ENCODE results near the gene PLA2G15. TPM values are rescaled to one million over a fixed set of nuclear protein-coding genes. Genes with fewer than 3 reads are reported as not detected.

PLA2G15 gene
- total RNA-seq, 1 experiment from 2014 or later: 7.5 TPM

- DNase-seq (ENCODE audit: extremely low read depth, low read depth): no peak
These were observed 46.1 kb downstream of the PLA2G15 start for GRCh38 chr16:68291227-68291626.

GRCh38 chr16:68292425-68292824 lies 47.3 kb downstream of the PLA2G15 start:
- DNase-seq (ENCODE audit: extremely low read depth, low read depth): no peak

- no peak for DNase-seq (ENCODE audit: extremely low read depth, low read depth)
These were observed 51.1 kb downstream of the PLA2G15 start for GRCh38 chr16:68296291-68296690.

GRCh38 chr16:68296693-68297092 lies 51.5 kb downstream of the PLA2G15 start:
- no peak for DNase-seq (ENCODE audit: extremely low read depth, low read depth)

GRCh38 chr16:68297908-68298307 lies 52.7 kb downstream of the PLA2G15 start:
- no peak for DNase-seq (ENCODE audit: extremely low read depth, low read depth)

GRCh38 chr16:68298312-68298711 lies 53.1 kb downstream of the PLA2G15 start:
- DNase-seq (ENCODE audit: extremely low read depth, low read depth): no peak

- DNase-seq (ENCODE audit: extremely low read depth, low read depth): no peak
These were observed 53.9 kb downstream of the PLA2G15 start for GRCh38 chr16:68298907-68299561.

GRCh38 chr16:68299571-68300453 lies 54.6 kb downstream of the PLA2G15 start:
- DNase-seq (ENCODE audit: extremely low read depth, low read depth): no peak

- DNase-seq (ENCODE audit: extremely low read depth, low read depth): no peak
These were observed 55.7 kb downstream of the PLA2G15 start for GRCh38 chr16:68300734-68301459.

- DNase-seq (ENCODE audit: extremely low read depth, low read depth): no peak
These were observed 61.5 kb downstream of the PLA2G15 start for GRCh38 chr16:68306633-68307032.

GRCh38 chr16:68309799-68310198 lies 64.6 kb downstream of the PLA2G15 start:
- no peak for DNase-seq (ENCODE audit: extremely low read depth, low read depth)

- DNase-seq (ENCODE audit: extremely low read depth, low read depth): no peak
These were observed 65.2 kb downstream of the PLA2G15 start for GRCh38 chr16:68310437-68310773.

Small RNA genes lying within 50 kb of the gene (small RNA-seq; reads per million reads assigned to genes)
- gene RNU6-1262P: 0 reads per million in 2 experiments

Other genes starting within 250 kb of the PLA2G15 start
- gene DPEP2, start 245.9 kb upstream of the PLA2G15 start, total RNA-seq (2014; rRNA removed; shearing (Covaris generic)): not detected in 2 replicates
- gene DPEP2NB, start 229.5 kb upstream of the PLA2G15 start, total RNA-seq (2014; rRNA removed; shearing (Covaris generic)): not detected in 2 replicates
- 20.1 and 22.7 TPM in 2 replicates for gene DDX28, start 222.1 kb upstream of the PLA2G15 start, total RNA-seq (2014; rRNA removed; shearing (Covaris generic))
- gene DUS2, start 222.1 kb upstream of the PLA2G15 start, total RNA-seq (2014; rRNA removed; shearing (Covaris generic)): 34.5 and 39.4 TPM in 2 replicates
- 29.5 and 31.3 TPM in 2 replicates for gene NFATC3, start 160.0 kb upstream of the PLA2G15 start, total RNA-seq (2014; rRNA removed; shearing (Covaris generic))
- gene ESRP2, start 9.2 kb upstream of the PLA2G15 start, total RNA-seq (2014; rRNA removed; shearing (Covaris generic)): 0.27 TPM in 1 of 2 replicates, not detected in the other
- gene SLC7A6, start 19.2 kb downstream of the PLA2G15 start, total RNA-seq (2014; rRNA removed; shearing (Covaris generic)): 21.5 and 22.1 TPM in 2 replicates
- gene SLC7A6OS, start 65.6 kb downstream of the PLA2G15 start, total RNA-seq (2014; rRNA removed; shearing (Covaris generic)): 18.2 and 21.0 TPM in 2 replicates
- 39.4 and 51.7 TPM in 2 replicates for gene PRMT7, start 65.6 kb downstream of the PLA2G15 start, total RNA-seq (2014; rRNA removed; shearing (Covaris generic))
- 0.07 and 0.14 TPM in 2 replicates for gene SMPD3, start 203.1 kb downstream of the PLA2G15 start, total RNA-seq (2014; rRNA removed; shearing (Covaris generic))

All from NCI-H460 (cell line).